Mucosa of rectum (tissue), 2 donors: ENCODE measurements around the gene PADI4.
"Not testable (repeated sequence)": the region's sequence is repeated elsewhere in the genome, so short reads cannot be mapped to it uniquely, and the experiment has no call there.

Source experiments
- H3K27ac ChIP-seq, 2 donors: one replicate each; pipeline ENCODE4 v1.7.0; 2013; ENCODE audit warnings: inconsistent platforms in 2 of 2, low read depth in 2 of 2, low read length in 2 of 2
- H3K27me3 ChIP-seq, 2 donors: one replicate each; pipeline ENCODE4 v1.7.0; 2013; ENCODE audit warnings: low read length in 2 of 2; ENCODE audit not compliant: control insufficient read depth in 2 of 2, insufficient read depth in 2 of 2
- H3K36me3 ChIP-seq, 2 donors: one replicate each; pipeline ENCODE4 v1.7.0; 2013; ENCODE audit warnings: low read length in 2 of 2; ENCODE audit not compliant: control insufficient read depth in 2 of 2, insufficient read depth in 2 of 2
- H3K4me1 ChIP-seq, 2 donors: one replicate each; pipeline ENCODE4 v1.7.0; 2013; ENCODE audit warnings: low read length in 2 of 2, mild to moderate bottlenecking in 1 of 2; ENCODE audit not compliant: control insufficient read depth in 2 of 2, insufficient read depth in 2 of 2
- H3K4me3 ChIP-seq, 2 donors: one replicate each; pipeline ENCODE4 v1.7.0; 2013; ENCODE audit warnings: low read length in 2 of 2
- H3K9ac ChIP-seq, 2 donors: one replicate each; pipeline ENCODE4 v1.7.0; 2013; ENCODE audit warnings: low read length in 2 of 2, low read depth in 1 of 2, mild to moderate bottlenecking in 1 of 2
- H3K9me3 ChIP-seq, 2 donors: one replicate each; pipeline ENCODE4 v1.7.0; 2013; ENCODE audit warnings: low read length in 2 of 2; ENCODE audit not compliant: control insufficient read depth in 2 of 2
- donor health status: healthy.
- donor health status: Normal muscosa, but diverticular disease.

The PADI4 gene

DNA sequence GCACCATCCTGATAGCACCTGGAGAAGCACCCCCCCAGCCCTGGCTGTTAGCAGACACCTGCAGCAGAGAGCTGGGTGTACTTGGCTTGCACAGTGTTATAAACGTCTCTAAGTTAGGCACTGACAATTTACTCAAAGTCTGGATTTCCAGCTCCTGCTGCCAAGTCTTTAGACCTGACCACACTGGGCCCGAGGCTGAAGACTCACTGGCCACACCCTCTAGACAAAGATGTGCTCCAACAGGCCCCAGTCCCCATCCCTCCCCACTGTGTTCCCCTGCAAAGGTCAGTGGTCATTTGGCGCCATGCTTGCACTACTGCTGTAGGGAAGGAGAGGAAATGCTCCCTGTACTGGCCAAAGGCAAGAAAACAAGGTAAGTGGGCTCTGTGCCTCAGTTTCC is 95.1 kb downstream of the PADI4 start:
- no peaks in the 10 kb centered on the region for H3K9me3 ChIP-seq
- H3K27me3 ChIP-seq = peaks cover 0 to 2% of the 10 kb centered on the region in 2 donors
- no peak overlapping the region for H3K4me3 ChIP-seq
- H3K27ac ChIP-seq = no peak overlapping the region
- H3K4me1 ChIP-seq = no peaks in the 10 kb centered on the region
- no peak overlapping the region for H3K9ac ChIP-seq
- peaks cover under 1 to 5% of the 10 kb centered on the region in 2 donors for H3K36me3 ChIP-seq

DNA sequence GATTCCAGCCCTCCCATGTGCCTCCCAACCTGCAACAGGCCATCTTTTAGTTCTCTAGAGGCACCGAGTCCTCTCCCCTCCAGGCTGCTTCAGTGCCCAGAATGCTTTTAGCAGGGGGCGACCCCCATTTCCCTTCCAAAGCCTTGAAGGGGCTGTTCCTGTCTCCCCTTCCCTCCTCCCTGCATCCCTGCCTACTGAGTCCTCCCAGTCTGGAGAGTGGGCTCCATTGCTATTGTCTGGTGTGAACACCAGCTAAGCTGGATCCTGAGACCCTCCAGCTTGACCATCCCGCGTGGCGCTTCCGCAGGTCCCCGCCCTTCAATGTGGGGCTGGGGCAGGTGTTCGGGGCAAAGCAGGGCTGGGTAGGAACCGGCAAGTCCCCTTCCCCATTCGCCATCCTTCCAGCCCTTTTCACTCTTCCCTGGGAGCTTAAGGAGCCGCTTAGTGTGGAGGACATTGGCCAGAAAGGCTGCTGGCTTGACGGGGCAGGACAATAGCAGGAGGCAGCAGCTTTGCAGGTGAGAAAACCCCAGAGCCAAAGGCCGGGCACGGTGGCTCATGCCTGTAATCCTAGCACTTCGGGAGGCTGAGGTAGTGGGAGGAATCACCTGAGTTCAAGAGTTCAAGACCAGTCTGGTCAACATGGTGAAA is 96.2 kb downstream of the PADI4 start:
- Histone ChIP-seq H3K4me3 (no peak overlapping the region), H3K27me3 (peaks cover 0 to 2% of the 10 kb centered on the region in 2 donors), H3K9me3 (no peaks in the 10 kb centered on the region), H3K36me3 (peaks cover 11 to 13% of the 10 kb centered on the region in 2 donors), H3K4me1 (no peaks in the 10 kb centered on the region), H3K27ac (no peak overlapping the region), H3K9ac (no peak overlapping the region)

DNA sequence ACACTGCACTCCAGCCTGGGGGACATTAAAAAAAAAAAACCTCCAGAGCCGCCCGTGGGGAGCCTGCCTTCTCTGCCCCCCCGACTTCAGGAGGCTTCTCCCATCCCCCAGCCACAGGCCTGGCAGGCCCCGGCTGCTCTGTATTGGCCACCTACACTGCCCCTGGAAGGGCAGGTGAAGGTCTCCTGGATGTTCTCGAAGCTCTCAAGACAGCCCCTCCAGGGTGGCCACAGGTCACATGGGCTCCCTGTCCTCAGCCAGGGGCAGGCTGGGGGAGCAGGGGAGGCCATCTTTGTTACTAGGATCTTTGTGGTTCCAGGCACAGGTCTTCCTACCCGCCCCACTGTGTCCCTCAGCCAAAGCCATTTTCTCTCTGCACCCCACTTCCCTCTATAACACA is 96.8 kb downstream of the PADI4 start:
- H3K9me3 ChIP-seq = no peaks in the 10 kb centered on the region
- H3K27ac ChIP-seq = no peak overlapping the region
- peaks cover 18 to 20% of the 10 kb centered on the region in 2 donors for H3K36me3 ChIP-seq
- no peak overlapping the region for H3K9ac ChIP-seq
- no peak overlapping the region for H3K4me3 ChIP-seq
- H3K4me1 ChIP-seq = no peaks in the 10 kb centered on the region
- H3K27me3 ChIP-seq = peaks cover 0 to 2% of the 10 kb centered on the region in 2 donors

- Histone ChIP-seq H3K4me1 (no peaks in the 10 kb centered on the region), H3K9ac (no peak overlapping the region), H3K36me3 (peaks cover 29 to 33% of the 10 kb centered on the region in 2 donors), H3K27ac (no peak overlapping the region), H3K9me3 (no peaks in the 10 kb centered on the region), H3K27me3 (peaks cover 0 to 2% of the 10 kb centered on the region in 2 donors), H3K4me3 (no peak overlapping the region)
Observed at GRCh38 chr1:17405898-17406759, 98.1 kb downstream of the PADI4 start.

DNA sequence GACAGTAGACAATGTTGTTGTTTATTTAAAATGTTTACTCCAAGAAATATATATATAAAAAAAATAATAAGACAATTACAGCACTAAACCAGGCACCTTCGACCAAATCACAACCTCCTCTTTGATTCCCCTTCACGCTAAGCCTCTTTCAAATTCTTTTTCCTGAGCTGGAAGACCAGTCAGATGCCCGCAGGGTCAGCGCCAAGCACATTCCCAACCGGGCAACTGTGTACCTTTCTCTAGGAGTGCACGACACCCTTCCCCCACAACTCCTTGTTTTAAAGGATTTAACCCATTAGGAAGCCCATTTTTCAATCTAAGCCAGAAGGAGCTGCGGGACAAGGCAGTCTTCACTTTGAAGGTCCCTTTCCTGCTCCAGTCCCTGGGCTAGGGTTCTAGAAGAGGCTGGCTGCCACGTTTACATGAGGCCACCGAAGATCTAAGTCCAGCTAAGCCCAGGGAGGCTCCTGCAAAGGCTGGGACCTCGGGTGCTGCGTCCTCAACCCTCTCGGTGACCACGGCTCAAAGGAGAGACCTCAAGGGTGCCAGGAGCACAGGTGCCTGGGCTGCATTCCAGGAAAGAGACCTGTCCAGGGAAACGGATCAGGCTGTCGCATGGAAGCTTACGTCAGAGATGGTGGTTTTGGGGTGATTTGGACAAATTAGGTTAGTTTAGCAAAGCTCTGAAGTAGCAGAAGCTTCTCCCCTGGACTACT is 98.9 kb downstream of the PADI4 start:
- H3K4me1 ChIP-seq, H3K9ac ChIP-seq, H3K27me3 ChIP-seq, H3K9me3 ChIP-seq, H3K4me3 ChIP-seq, H3K27ac ChIP-seq: not testable (repeated sequence)
- peaks cover 33 to 40% of the 10 kb centered on the region in 2 donors for H3K36me3 ChIP-seq

DNA sequence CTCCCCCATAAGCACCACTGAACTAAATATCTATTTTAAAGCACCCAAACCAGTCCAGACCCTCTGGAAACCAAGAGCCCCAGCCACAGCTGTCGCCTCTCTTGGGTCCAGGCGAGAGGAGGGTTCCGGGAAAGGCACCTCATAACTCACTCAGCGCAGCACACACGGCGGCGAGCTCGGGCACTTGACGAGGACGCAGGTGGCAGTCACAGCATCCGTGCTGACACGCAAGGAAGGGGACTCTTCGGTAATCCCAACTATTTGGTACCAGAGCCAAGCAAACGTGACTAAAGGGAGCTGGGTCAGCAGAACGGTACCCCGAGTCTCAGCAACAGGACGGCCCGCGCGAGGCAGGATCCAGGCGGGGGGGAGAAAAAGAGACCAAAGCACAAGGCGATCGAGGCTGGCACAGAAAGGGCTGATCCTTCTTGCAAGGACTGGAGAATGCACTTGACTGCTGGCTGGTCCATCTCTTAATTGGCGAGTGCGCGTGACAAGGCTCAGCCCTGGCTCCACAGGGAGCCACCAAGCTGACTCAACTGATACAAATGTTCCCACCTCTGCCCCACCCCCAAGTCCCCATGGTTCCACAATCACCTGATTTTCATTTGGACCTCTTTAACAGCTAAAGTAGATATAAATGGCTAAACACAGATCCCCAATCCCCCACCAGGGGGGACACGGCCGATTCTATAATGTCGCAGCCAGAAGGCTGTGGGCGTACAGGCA is 100.0 kb downstream of the PADI4 start:
- not testable (repeated sequence) for H3K4me3 ChIP-seq, H3K4me1 ChIP-seq, H3K27ac ChIP-seq, H3K9me3 ChIP-seq, H3K27me3 ChIP-seq, H3K9ac ChIP-seq
- peaks cover 44 to 50% of the 10 kb centered on the region in 2 donors for H3K36me3 ChIP-seq

- Histone ChIP-seq H3K9me3 (no peaks in the 10 kb centered on the region), H3K27ac (no peak overlapping the region), H3K9ac (no peak overlapping the region), H3K36me3 (peaks cover 54 to 62% of the 10 kb centered on the region in 2 donors), H3K27me3 (peaks cover 0 to under 1% of the 10 kb centered on the region in 2 donors), H3K4me3 (no peak overlapping the region), H3K4me1 (no peaks in the 10 kb centered on the region)
Observed at GRCh38 chr1:17409391-17409811, 101.4 kb downstream of the PADI4 start.

DNA sequence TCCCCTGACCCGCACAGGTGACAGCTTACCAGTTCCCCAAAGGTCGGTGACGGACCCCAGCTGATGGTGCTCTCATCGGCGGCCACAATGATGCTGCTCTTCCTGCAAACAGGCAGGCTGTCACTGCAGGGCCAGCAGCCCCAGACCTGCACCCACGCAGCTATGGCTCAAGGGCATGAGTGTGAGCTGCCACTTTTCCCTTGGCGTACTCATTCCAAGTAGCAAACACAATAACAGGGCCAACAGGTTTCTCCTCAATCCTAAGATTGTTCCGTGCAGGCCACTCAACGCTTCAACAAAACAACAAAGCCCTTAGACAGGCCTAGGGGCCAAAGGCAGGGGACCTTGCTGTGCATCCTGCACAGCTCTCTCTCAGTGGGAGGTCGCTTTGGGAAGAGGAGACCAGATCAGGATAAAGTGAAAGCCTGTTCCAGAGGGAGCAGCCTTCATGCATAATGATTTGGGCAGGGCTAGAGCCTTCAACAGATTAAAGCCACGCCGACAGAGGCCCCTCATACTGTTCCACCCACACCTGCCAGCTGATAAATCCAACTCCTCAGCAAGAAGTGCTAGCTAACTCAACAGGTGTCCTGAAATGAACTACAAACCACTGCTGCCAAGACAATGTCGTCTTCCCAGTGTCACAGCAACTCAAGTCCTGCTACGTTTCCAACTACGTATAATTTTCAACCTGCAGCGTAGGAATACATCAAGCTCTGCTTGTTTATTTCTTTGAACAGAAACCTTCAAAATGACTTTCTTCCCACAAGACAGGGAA is 104.3 kb downstream of the PADI4 start:
- Histone ChIP-seq H3K27me3 (no peaks in the 10 kb centered on the region), H3K36me3 (peaks cover 77 to 83% of the 10 kb centered on the region in 2 donors), H3K9me3 (no peaks in the 10 kb centered on the region), H3K9ac (no peak overlapping the region), H3K4me1 (no peaks in the 10 kb centered on the region), H3K4me3 (no peak overlapping the region), H3K27ac (no peak overlapping the region)
